Fibroblast of lung (primary cell): ENCODE data around the gene RFFL. TPM values are rescaled to one million over a fixed set of nuclear protein-coding genes. Genes with fewer than 3 reads are reported as not detected.
A peak's percentile ranks its signal among the peaks of the same experiment; 100 is the strongest.

Experiments
- DNase-seq, 2 donors: peaks; one replicate each; pipeline versions ENCODE4 v3.0.0 to v3.0.0-alpha.2; 2010; ENCODE audit warnings: low read depth in 2 of 2
- H2AFZ ChIP-seq: 2 replicates; pipeline ENCODE4 v1.5.1; 2012; ENCODE audit warnings: low read length, control low read depth, inconsistent platforms
- H3K27ac ChIP-seq: 2 replicates; pipeline ENCODE4 v1.5.1; 2011; ENCODE audit warnings: low read length, control low read depth; ENCODE audit not compliant: insufficient read depth
- H3K27me3 ChIP-seq: 2 replicates; pipeline ENCODE4 v1.5.1; 2011; ENCODE audit warnings: mild to moderate bottlenecking, low read length; ENCODE audit not compliant: control insufficient read depth, insufficient read depth
- H3K36me3 ChIP-seq: 2 replicates; pipeline ENCODE4 v1.5.1; 2011; ENCODE audit warnings: low read length; ENCODE audit not compliant: control insufficient read depth, insufficient read depth
- H3K4me1 ChIP-seq: 2 replicates; pipeline ENCODE4 v1.5.1; 2011; ENCODE audit warnings: low read length; ENCODE audit not compliant: control insufficient read depth, insufficient read depth; ENCODE audit errors: extremely low read depth
- H3K4me2 ChIP-seq: 2 replicates; pipeline ENCODE4 v1.5.1; 2011; ENCODE audit warnings: low read length, control low read depth; ENCODE audit not compliant: insufficient read depth; ENCODE audit errors: extremely low read depth
- H3K4me3 ChIP-seq, 4 experiments: fragments of 200-600 bp in 1 of 4; sonication (generic) in 1 of 4; replicated peaks in 1 of 4; 2 replicates each; pipeline ENCODE4 v1.5.1; 2011 to 2016; ENCODE audit warnings: low read length in 4 of 4, low read depth in 3 of 4, mild to moderate bottlenecking in 3 of 4, control low read depth in 2 of 4, inconsistent platforms in 1 of 4, mixed read lengths in 1 of 4; ENCODE audit not compliant: insufficient read depth in 1 of 4; ENCODE audit errors: control extremely low read depth in 1 of 4
- H3K79me2 ChIP-seq: 2 replicates; pipeline ENCODE4 v1.5.1; 2012; ENCODE audit warnings: mild to moderate bottlenecking, low read length, inconsistent platforms; ENCODE audit not compliant: control insufficient read depth, insufficient read depth
- H3K9ac ChIP-seq: 2 replicates; pipeline ENCODE4 v1.5.1; 2011; ENCODE audit warnings: mild to moderate bottlenecking, low read length, control low read depth; ENCODE audit not compliant: insufficient read depth
- H3K9me3 ChIP-seq: 2 replicates; pipeline ENCODE4 v1.5.1; 2012; ENCODE audit warnings: low read depth, low read length; ENCODE audit not compliant: control insufficient read depth, insufficient read depth
- H4K20me1 ChIP-seq: 2 replicates; pipeline ENCODE4 v1.5.1; 2011; ENCODE audit warnings: low read length; ENCODE audit not compliant: control insufficient read depth, insufficient read depth; ENCODE audit errors: extremely low read depth
- CTCF ChIP-seq, 2 donors: IDR thresholded peaks in 1 of 2; conservative IDR thresholded peaks in 1 of 2; 1 replicate in 1 of 2; 2 replicates in 1 of 2; pipeline ENCODE4 v1.5.1; 2011 to 2012; ENCODE audit warnings: low read length in 2 of 2, control low read depth in 1 of 2, inconsistent platforms in 1 of 2, low read depth in 1 of 2, mild to moderate bottlenecking in 1 of 2
- EZH2 ChIP-seq: IDR thresholded peaks from 2 replicates; pipeline ENCODE4 v1.5.1; 2012; ENCODE audit warnings: low read length, control low read depth, mild to moderate bottlenecking; ENCODE audit errors: missing control alignments
- polyA plus RNA-seq, 2 donors: library from polyadenylated mRNA; depleted of rRNA in 1 of 2; stranded (reverse) in 1 of 2; unstranded in 1 of 2; fragments of >200 nt; gene quantifications; 2 replicates each; pipeline ENCODE4 v1.2.1, GENCODE V29; 2011 to 2012; ENCODE audit warnings: missing spikeins in 1 of 2
- total RNA-seq: library from RNA; depleted of rRNA; stranded (reverse); fragments of >200 nt; gene quantifications from 2 replicates; pipeline ENCODE4 v1.2.1, GENCODE V29; 2014

RFFL gene
- total and polyA plus RNA-seq, 2 donors (not counting 1 experiment from before 2014, with no cell fraction given), result 10.1 to 15.9 TPM

- H3K79me2 ChIP-seq, result no peaks in the 10 kb centered on the region
- no peaks in the 10 kb centered on the region for H3K27me3 ChIP-seq
- peaks cover 1% of the 10 kb centered on the region for H3K36me3 ChIP-seq
- no peaks in the 10 kb centered on the region for H3K4me1 ChIP-seq
- no peak for DNase-seq
- H4K20me1 ChIP-seq, result no peaks in the 10 kb centered on the region
- no peak overlapping the region for H2AFZ ChIP-seq
- no peak overlapping the region for H3K9ac ChIP-seq
- no peak overlapping the region for H3K4me2 ChIP-seq
- TF ChIP-seq EZH2 (no peak), CTCF (conservative IDR thresholded peaks at IDR 0.05 in 1 of 2, IDR thresholded peaks at IDR 0.05 in 1 of 2; ENCODE audit: low read depth in 1 of 2, low read length in 2 of 2) (no peak)
- H3K27ac ChIP-seq, result no peak overlapping the region
- no peaks in the 10 kb centered on the region for H3K9me3 ChIP-seq
- no peak overlapping the region for H3K4me3 ChIP-seq
Observed at GRCh38 chr17:35016369-35016768, 47.1 kb downstream of the RFFL start.

GRCh38 chr17:35011671-35012216 lies 51.8 kb downstream of the RFFL start:
- Histone ChIP-seq H4K20me1 (no peaks in the 10 kb centered on the region), H3K27me3 (no peaks in the 10 kb centered on the region), H3K9me3 (no peaks in the 10 kb centered on the region), H2AFZ (no peak overlapping the region), H3K4me3 (no peak overlapping the region), H3K4me2 (no peak overlapping the region), H3K4me1 (no peaks in the 10 kb centered on the region), H3K27ac (no peak overlapping the region), H3K9ac (no peak overlapping the region), H3K36me3 (peaks cover 7% of the 10 kb centered on the region), H3K79me2 (no peaks in the 10 kb centered on the region)
- TF ChIP-seq CTCF (conservative IDR thresholded peaks at IDR 0.05 in 1 of 2, IDR thresholded peaks at IDR 0.05 in 1 of 2; ENCODE audit: low read depth in 1 of 2, low read length in 2 of 2) (no peak), EZH2 (no peak)
- no peak for DNase-seq

GRCh38 chr17:35010093-35010492 lies 53.4 kb downstream of the RFFL start:
- Histone ChIP-seq H3K79me2 (no peaks in the 10 kb centered on the region), H3K4me1 (no peaks in the 10 kb centered on the region), H3K9ac (no peak overlapping the region), H3K27me3 (no peaks in the 10 kb centered on the region), H3K4me3 (no peak overlapping the region), H3K4me2 (no peak overlapping the region), H4K20me1 (no peaks in the 10 kb centered on the region), H3K27ac (no peak overlapping the region), H2AFZ (no peak overlapping the region), H3K36me3 (peaks cover 7% of the 10 kb centered on the region), H3K9me3 (no peaks in the 10 kb centered on the region)
- DNase-seq, result peak in 1 of 2 donors; percentile 30
- TF ChIP-seq CTCF (conservative IDR thresholded peaks at IDR 0.05 in 1 of 2, IDR thresholded peaks at IDR 0.05 in 1 of 2; ENCODE audit: low read depth in 1 of 2, low read length in 2 of 2) (no peak), EZH2 (no peak)
